Measurements from ENCODE around the gene KCNMB2. TPM values are rescaled to one million over a fixed set of nuclear protein-coding genes. Genes with fewer than 3 reads are reported as not detected.

The KCNMB2 gene
- total RNA-seq, 1 donor from 2014 or later, result 1.2 TPM

GRCh38 chr3:178637802-178638201, 101.6 kb downstream of the KCNMB2 start:
- DNase-seq, result no peak
- intact Hi-C loops (cut with DNase I), result no loop called here
- no peak overlapping the region for H3K4me3 ChIP-seq
- H3K27me3 ChIP-seq, result no peaks in the 10 kb centered on the region
- H3K9me3 ChIP-seq, result no peaks in the 10 kb centered on the region
- no peak for TF ChIP-seq CTCF (IDR thresholded peaks at IDR 0.05)
- H3K36me3 ChIP-seq, result no peaks in the 10 kb centered on the region
- H3K4me1 ChIP-seq, result no peaks in the 10 kb centered on the region
- H3K27ac ChIP-seq, result no peak overlapping the region
- no peak for ATAC-seq

GRCh38 chr3:178645503-178645902, 109.3 kb downstream of the KCNMB2 start:
- ATAC-seq, result no peak
- no peak overlapping the region for H3K27ac ChIP-seq
- TF ChIP-seq CTCF (IDR thresholded peaks at IDR 0.05), result no peak
- intact Hi-C loops (cut with DNase I), result no loop called here
- no peak for DNase-seq
- H3K27me3 ChIP-seq, result no peaks in the 10 kb centered on the region
- H3K4me1 ChIP-seq, result no peaks in the 10 kb centered on the region
- H3K9me3 ChIP-seq, result no peaks in the 10 kb centered on the region
- H3K36me3 ChIP-seq, result no peaks in the 10 kb centered on the region
- no peak overlapping the region for H3K4me3 ChIP-seq

GRCh38 chr3:178646186-178646862, 110.1 kb downstream of the KCNMB2 start:
- TF ChIP-seq CTCF (IDR thresholded peaks at IDR 0.05), result no peak
- Histone ChIP-seq H3K4me1 (no peaks in the 10 kb centered on the region), H3K27me3 (no peaks in the 10 kb centered on the region), H3K27ac (no peak overlapping the region), H3K36me3 (no peaks in the 10 kb centered on the region), H3K9me3 (no peaks in the 10 kb centered on the region), H3K4me3 (no peak overlapping the region)
- ATAC-seq (no peak), DNase-seq (no peak)
- intact Hi-C loops (cut with DNase I), result no loop called here

- Histone ChIP-seq H3K4me3 (no peak overlapping the region), H3K36me3 (no peaks in the 10 kb centered on the region), H3K9me3 (no peaks in the 10 kb centered on the region), H3K27ac (no peak overlapping the region), H3K4me1 (no peaks in the 10 kb centered on the region), H3K27me3 (no peaks in the 10 kb centered on the region)
- no peak for DNase-seq
- intact Hi-C loops (cut with DNase I), result no loop called here
- TF ChIP-seq CTCF (IDR thresholded peaks at IDR 0.05), result no peak
- ATAC-seq, result no peak
Observed at GRCh38 chr3:178655488-178655887, 119.3 kb downstream of the KCNMB2 start.

- ATAC-seq (no peak), DNase-seq (no peak)
- Histone ChIP-seq H3K27me3 (no peaks in the 10 kb centered on the region), H3K27ac (no peak overlapping the region), H3K36me3 (no peaks in the 10 kb centered on the region), H3K4me3 (no peak overlapping the region), H3K4me1 (no peaks in the 10 kb centered on the region), H3K9me3 (no peaks in the 10 kb centered on the region)
- no peak for TF ChIP-seq CTCF (IDR thresholded peaks at IDR 0.05)
- intact Hi-C loops (cut with DNase I), result no loop called here
Observed at GRCh38 chr3:178658694-178659325, 122.6 kb downstream of the KCNMB2 start.

Measured in upper lobe of right lung (tissue), 1 donor.